Measurements from ENCODE around the gene DGKG.

Gene DGKG

DNA sequence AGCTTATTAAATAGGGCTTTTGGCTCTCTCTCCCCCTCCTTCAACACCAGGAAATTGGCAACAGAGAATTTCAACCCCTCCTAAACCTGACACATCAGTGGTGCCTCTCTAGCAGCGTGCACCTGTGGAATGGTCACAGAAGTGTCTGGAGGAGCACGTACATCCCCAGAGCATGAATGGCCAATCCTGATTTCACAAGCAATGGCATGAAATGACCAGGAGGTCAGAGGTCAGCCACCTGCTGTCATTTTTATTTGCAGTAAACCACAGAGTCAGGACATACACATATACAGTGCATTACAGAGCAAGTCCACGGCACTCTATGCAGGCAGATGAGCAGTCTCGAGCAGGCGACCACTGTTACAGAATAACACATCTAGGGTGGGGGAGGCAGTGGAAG lies 228.1 kb downstream of the DGKG start:
- no peaks in the 10 kb centered on the region for H3K36me3 ChIP-seq
- no peak overlapping the region for H3K4me3 ChIP-seq
- no peak overlapping the region for H3K27ac ChIP-seq
- DNase-seq: no peak
- no peaks in the 10 kb centered on the region for H3K27me3 ChIP-seq
- no peaks in the 10 kb centered on the region for H3K4me1 ChIP-seq
- H3K9me3 ChIP-seq: no peaks in the 10 kb centered on the region
- TF ChIP-seq, protein P1, sequence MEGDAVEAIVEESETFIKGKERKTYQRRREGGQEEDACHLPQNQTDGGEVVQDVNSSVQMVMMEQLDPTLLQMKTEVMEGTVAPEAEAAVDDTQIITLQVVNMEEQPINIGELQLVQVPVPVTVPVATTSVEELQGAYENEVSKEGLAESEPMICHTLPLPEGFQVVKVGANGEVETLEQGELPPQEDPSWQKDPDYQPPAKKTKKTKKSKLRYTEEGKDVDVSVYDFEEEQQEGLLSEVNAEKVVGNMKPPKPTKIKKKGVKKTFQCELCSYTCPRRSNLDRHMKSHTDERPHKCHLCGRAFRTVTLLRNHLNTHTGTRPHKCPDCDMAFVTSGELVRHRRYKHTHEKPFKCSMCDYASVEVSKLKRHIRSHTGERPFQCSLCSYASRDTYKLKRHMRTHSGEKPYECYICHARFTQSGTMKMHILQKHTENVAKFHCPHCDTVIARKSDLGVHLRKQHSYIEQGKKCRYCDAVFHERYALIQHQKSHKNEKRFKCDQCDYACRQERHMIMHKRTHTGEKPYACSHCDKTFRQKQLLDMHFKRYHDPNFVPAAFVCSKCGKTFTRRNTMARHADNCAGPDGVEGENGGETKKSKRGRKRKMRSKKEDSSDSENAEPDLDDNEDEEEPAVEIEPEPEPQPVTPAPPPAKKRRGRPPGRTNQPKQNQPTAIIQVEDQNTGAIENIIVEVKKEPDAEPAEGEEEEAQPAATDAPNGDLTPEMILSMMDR (IDR thresholded peaks at IDR 0.05): no peak
- intact Hi-C loops (cut with DNase I; ENCODE audit: low total_unique reads): loop anchor here (5.0 kb wide), 1 partner anchor 52 kb away; no protein-coding TSS in a partner anchor

DNA sequence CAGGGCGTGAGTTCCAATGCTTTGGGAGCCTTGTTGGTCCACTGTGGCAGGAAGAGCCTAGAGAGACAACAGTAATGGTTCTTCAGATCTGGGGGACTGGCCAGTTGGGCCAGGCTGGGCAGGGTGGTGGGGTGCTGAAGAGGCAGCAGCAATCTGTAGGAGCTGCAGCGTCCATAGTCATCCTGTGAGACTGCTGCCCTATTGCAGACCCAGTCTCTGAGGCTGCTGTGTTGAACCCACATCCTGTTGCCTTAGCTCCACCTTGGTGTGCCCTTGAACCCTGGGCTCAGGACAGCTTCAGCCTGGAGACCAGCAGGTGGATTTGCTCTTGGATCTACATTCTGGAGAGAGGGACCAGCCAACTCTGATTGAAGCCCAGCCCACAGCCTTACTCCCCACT lies 229.5 kb downstream of the DGKG start:
- no peak overlapping the region for H3K4me3 ChIP-seq
- intact Hi-C loops (cut with DNase I; ENCODE audit: low total_unique reads): loop anchor here (5.0 kb wide), 1 partner anchor 50 kb away; no protein-coding TSS in a partner anchor
- TF ChIP-seq, protein P1 (IDR thresholded peaks at IDR 0.05): no peak
- H3K36me3 ChIP-seq: no peaks in the 10 kb centered on the region
- no peaks in the 10 kb centered on the region for H3K27me3 ChIP-seq
- H3K27ac ChIP-seq: no peak overlapping the region
- DNase-seq: no peak
- no peaks in the 10 kb centered on the region for H3K4me1 ChIP-seq
- H3K9me3 ChIP-seq: no peaks in the 10 kb centered on the region

DNA sequence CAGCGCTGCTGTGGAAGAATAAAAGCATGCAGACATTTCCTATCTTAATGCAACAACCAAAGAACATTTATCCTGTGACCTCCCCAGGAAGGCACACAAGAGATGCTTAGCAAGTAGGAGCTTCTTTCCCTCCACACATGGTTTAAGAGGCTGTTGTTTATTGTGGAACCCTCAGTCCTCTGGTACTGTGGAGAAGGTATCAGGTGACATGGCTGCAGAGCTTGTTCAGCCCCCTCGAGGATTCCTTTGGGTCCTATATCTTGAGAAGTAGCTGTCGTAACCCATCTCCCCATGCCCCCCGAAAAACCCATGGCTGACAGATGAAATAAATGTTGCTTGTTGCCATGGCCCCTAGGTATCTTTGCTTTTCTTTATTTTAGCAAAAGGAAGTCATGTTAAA lies 232.8 kb downstream of the DGKG start:
- intact Hi-C loops (cut with DNase I; ENCODE audit: low total_unique reads): no loop called here
- H3K9me3 ChIP-seq: no peaks in the 10 kb centered on the region
- no peak for DNase-seq
- no peak overlapping the region for H3K27ac ChIP-seq
- H3K4me1 ChIP-seq: no peaks in the 10 kb centered on the region
- H3K27me3 ChIP-seq: no peaks in the 10 kb centered on the region
- no peak overlapping the region for H3K4me3 ChIP-seq
- no peaks in the 10 kb centered on the region for H3K36me3 ChIP-seq
- TF ChIP-seq, protein P1 (IDR thresholded peaks at IDR 0.05): no peak

DNA sequence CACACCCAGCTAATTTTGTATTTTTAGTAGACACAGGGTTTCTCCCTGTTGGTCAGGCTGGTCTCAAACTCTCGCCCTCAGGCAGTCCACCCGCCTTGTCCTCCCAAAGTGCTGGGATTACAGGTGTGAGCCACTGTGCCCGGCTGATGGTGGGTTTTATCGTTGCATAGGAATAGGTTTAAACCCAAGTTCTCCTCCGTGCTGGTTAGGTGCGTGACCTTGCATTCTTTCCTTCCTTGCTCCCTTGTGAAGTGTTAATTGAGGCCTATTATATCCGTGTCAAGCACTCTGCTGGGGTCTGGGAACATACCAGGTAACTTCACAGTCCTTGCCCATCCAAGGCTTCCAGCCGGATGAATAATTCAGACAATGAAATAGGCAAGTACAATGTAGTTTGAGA lies 233.9 kb downstream of the DGKG start:
- TF ChIP-seq, protein P1 (IDR thresholded peaks at IDR 0.05): no peak

DNA sequence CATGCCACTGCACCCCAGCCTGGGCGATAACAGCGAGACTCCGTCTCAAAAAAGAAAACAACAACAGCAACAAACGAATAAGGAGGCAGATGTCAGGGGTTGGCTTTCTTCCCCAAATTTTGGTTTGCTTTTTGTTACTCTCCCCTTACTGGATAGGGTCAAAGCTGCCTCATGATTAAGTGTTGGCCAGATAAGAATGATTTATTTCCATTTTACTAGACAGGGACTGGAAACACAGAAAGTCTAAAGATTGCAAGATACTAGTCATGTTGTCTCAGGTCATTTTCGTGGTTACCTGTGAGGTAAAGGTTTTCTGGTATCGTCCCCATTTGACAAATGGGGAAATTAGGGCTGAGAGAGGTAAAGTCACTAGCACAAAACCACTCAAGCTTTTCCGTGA lies 234.6 kb downstream of the DGKG start:
- Histone ChIP-seq H3K4me1 (no peaks in the 10 kb centered on the region), H3K4me3 (no peak overlapping the region), H3K36me3 (no peaks in the 10 kb centered on the region), H3K9me3 (no peaks in the 10 kb centered on the region), H3K27me3 (no peaks in the 10 kb centered on the region), H3K27ac (no peak overlapping the region)
- intact Hi-C loops (cut with DNase I; ENCODE audit: low total_unique reads): no loop called here
- TF ChIP-seq, protein P1 (IDR thresholded peaks at IDR 0.05): no peak
- DNase-seq: no peak

More for the DNA sequence above, 233.9 kb downstream of the DGKG start:
- DNase-seq: no peak
- no peaks in the 10 kb centered on the region for H3K36me3 ChIP-seq
- H3K27ac ChIP-seq: no peak overlapping the region
- no peak overlapping the region for H3K4me3 ChIP-seq
- intact Hi-C loops (cut with DNase I; ENCODE audit: low total_unique reads): no loop called here
- H3K9me3 ChIP-seq: no peaks in the 10 kb centered on the region
- H3K4me1 ChIP-seq: no peaks in the 10 kb centered on the region
- H3K27me3 ChIP-seq: no peaks in the 10 kb centered on the region

DNA sequence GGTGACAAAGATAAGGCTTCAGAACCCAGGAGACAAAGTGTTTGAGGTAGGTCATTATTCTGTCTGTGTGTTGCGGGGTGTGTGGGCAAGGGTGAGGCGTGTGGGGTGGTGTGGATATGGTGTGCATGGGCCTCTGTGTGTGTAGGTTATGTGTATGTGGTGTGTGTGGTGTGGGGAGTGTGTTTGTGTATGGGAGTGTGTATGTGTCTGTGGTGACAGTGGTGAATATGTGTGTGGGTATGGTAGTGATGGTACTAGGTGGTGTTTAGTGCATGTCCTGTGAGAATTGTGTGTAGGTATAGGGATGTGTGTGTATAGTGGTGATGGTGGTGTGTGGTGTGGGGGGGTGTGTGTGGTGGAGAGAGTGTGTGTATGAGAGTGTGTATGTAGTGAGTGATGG lies 236.9 kb downstream of the DGKG start:
- intact Hi-C loops (cut with DNase I; ENCODE audit: low total_unique reads): no loop called here

More for the DNA sequence above, 236.9 kb downstream of the DGKG start:
- Histone ChIP-seq H3K9me3 (no peaks in the 10 kb centered on the region), H3K4me1 (no peaks in the 10 kb centered on the region), H3K36me3 (no peaks in the 10 kb centered on the region), H3K27ac (no peak overlapping the region), H3K27me3 (no peaks in the 10 kb centered on the region), H3K4me3 (no peak overlapping the region)
- no peak for DNase-seq
- TF ChIP-seq, protein P1 (IDR thresholded peaks at IDR 0.05): no peak

Measured in tibial artery (tissue), 4 donors.